Mucosa of gallbladder (tissue), 1 donor: ENCODE results near the gene NUDT1. TPM values are rescaled to one million over a fixed set of nuclear protein-coding genes. Genes with fewer than 3 reads are reported as not detected.

Experiments used
- DNase-seq: peaks from one replicate; pipeline ENCODE4 v3.0.0-alpha.2; 2020; ENCODE audit warnings: low spot score
- total RNA-seq: library from RNA; stranded (reverse); gene quantifications from one replicate; pipeline ENCODE4 v1.2.1, GENCODE V29; 2021
- donor health status: DM: no; HTN: no; CAD: no.

The NUDT1 gene
- total RNA-seq, 1 donor from 2014 or later: 11.6 TPM

GRCh38 chr7:2224491-2224928, 17.5 kb upstream of the NUDT1 start:
- no peak for DNase-seq

GRCh38 chr7:2224934-2225333, 17.1 kb upstream of the NUDT1 start:
- no peak for DNase-seq

GRCh38 chr7:2225336-2225735, 16.7 kb upstream of the NUDT1 start:
- DNase-seq: no peak

GRCh38 chr7:2225830-2226229, 16.2 kb upstream of the NUDT1 start:
- DNase-seq: no peak

- DNase-seq: no peak
Observed at GRCh38 chr7:2227699-2228098, 14.3 kb upstream of the NUDT1 start.

GRCh38 chr7:2228921-2229320, 13.1 kb upstream of the NUDT1 start:
- no peak for DNase-seq

GRCh38 chr7:2229467-2229866, 12.6 kb upstream of the NUDT1 start:
- DNase-seq: no peak

GRCh38 chr7:2230226-2230625, 11.8 kb upstream of the NUDT1 start:
- DNase-seq: no peak

GRCh38 chr7:2230882-2231281, 11.1 kb upstream of the NUDT1 start:
- DNase-seq: no peak

- no peak for DNase-seq
Observed at GRCh38 chr7:2231992-2232765, 9.8 kb upstream of the NUDT1 start.

GRCh38 chr7:2232766-2233520, 9.1 kb upstream of the NUDT1 start, which contains the start of gene MAD1L1:
Gene MAD1L1 (minus strand): TSS chr7:2232945. CDS start chr7:2230133, 2,812 bp downstream.
- DNase-seq: peak; percentile 92

GRCh38 chr7:2233926-2234325, 8.1 kb upstream of the NUDT1 start:
- DNase-seq: no peak

- DNase-seq: peak; percentile 49
Observed at GRCh38 chr7:2237109-2237602, 4.9 kb upstream of the NUDT1 start.

GRCh38 chr7:2239242-2239641, 2.8 kb upstream of the NUDT1 start:
- no peak for DNase-seq

GRCh38 chr7:2242541-2243429, 759 bp downstream of the NUDT1 start:
- DNase-seq: no peak

- no peak for DNase-seq
Observed at GRCh38 chr7:2243458-2243857, 1.4 kb downstream of the NUDT1 start.

GRCh38 chr7:2244404-2244995, 2.5 kb downstream of the NUDT1 start:
- DNase-seq: no peak

GRCh38 chr7:2245883-2246675, 4.1 kb downstream of the NUDT1 start:
- no peak for DNase-seq

- no peak for DNase-seq
Observed at GRCh38 chr7:2247141-2247995, 5.3 kb downstream of the NUDT1 start.
